CD14-positive monocyte (primary cell): Measurements from ENCODE around the gene OSMR. TPM values are rescaled to one million over a fixed set of nuclear protein-coding genes. Genes with fewer than 3 reads are reported as not detected.

Experiments used
- DNase-seq, 3 donors: peaks; one replicate each; pipeline ENCODE4 v3.0.0-alpha.2; 2011 to 2022
- H2AFZ ChIP-seq: 2 replicates; pipeline ENCODE4 v1.6.0; 2012; ENCODE audit warnings: mild to moderate bottlenecking, low read depth, low read length, inconsistent platforms; ENCODE audit not compliant: insufficient read depth, poor library complexity, severe bottlenecking
- H3K27ac ChIP-seq, 2 donors: 1 replicate in 1 of 2; 2 replicates in 1 of 2; pipeline ENCODE4 v1.5.1; 2012 to 2013; ENCODE audit warnings: low read length in 2 of 2, control low read depth in 1 of 2, inconsistent platforms in 1 of 2, low read depth in 1 of 2, mild to moderate bottlenecking in 1 of 2
- H3K27me3 ChIP-seq, 2 donors: one replicate each; pipeline versions ENCODE4 v1.6.0 to v1.6.1; 2011 to 2013; ENCODE audit warnings: low read length in 2 of 2; ENCODE audit not compliant: control insufficient read depth in 2 of 2, insufficient read depth in 2 of 2
- H3K36me3 ChIP-seq, 2 donors: replicated peaks in 1 of 2; 1 replicate in 1 of 2; 2 replicates in 1 of 2; pipeline versions ENCODE4 v1.5.1 to v1.6.1; 2012 to 2013; ENCODE audit warnings: low read length in 2 of 2, control low read depth in 1 of 2, inconsistent platforms in 1 of 2, mild to moderate bottlenecking in 1 of 2; ENCODE audit not compliant: insufficient read depth in 2 of 2, control insufficient read depth in 1 of 2
- H3K4me1 ChIP-seq, 2 donors: 1 replicate in 1 of 2; 2 replicates in 1 of 2; pipeline versions ENCODE4 v1.5.1 to v1.6.1; 2012 to 2013; ENCODE audit warnings: low read length in 2 of 2, control low read depth in 1 of 2, inconsistent platforms in 1 of 2, mild to moderate bottlenecking in 1 of 2, moderate library complexity in 1 of 2; ENCODE audit not compliant: insufficient read depth in 2 of 2, control insufficient read depth in 1 of 2
- H3K4me2 ChIP-seq: replicated peaks from 2 replicates; pipeline ENCODE3; 2012; ENCODE audit warnings: low read length, moderate library complexity, mild to moderate bottlenecking; ENCODE audit not compliant: poor library complexity, severe bottlenecking; ENCODE audit errors: extremely low read depth
- H3K4me3 ChIP-seq, 3 experiments: fragments of 200-600 bp in 1 of 3; sonication (generic) in 1 of 3; replicated peaks in 1 of 3; 1 replicate in 2 of 3; 2 replicates in 1 of 3; pipeline ENCODE4 v1.5.1; 2011 to 2013; ENCODE audit warnings: low read length in 3 of 3, mild to moderate bottlenecking in 3 of 3, control low read depth in 2 of 3, low read depth in 2 of 3, inconsistent platforms in 1 of 3, moderate library complexity in 1 of 3
- H3K79me2 ChIP-seq: 2 replicates; pipeline ENCODE4 v1.6.0; 2012; ENCODE audit warnings: mild to moderate bottlenecking, control low read depth, inconsistent platforms, low read length, moderate library complexity; ENCODE audit not compliant: insufficient read depth
- H3K9ac ChIP-seq: 2 replicates; pipeline ENCODE4 v1.6.0; 2017; ENCODE audit warnings: low read length, mild to moderate bottlenecking; ENCODE audit not compliant: insufficient read depth, poor library complexity, severe bottlenecking
- H3K9me3 ChIP-seq, 2 donors: replicated peaks in 1 of 2; 1 replicate in 1 of 2; 2 replicates in 1 of 2; pipeline versions ENCODE4 v1.5.1 to v1.6.1; 2012 to 2013; ENCODE audit warnings: low read length in 2 of 2, control low read depth in 1 of 2; ENCODE audit not compliant: control insufficient read depth in 1 of 2, insufficient read depth in 1 of 2
- H4K20me1 ChIP-seq: 2 replicates; pipeline ENCODE4 v1.6.0; 2012; ENCODE audit warnings: mild to moderate bottlenecking, low read length, control low read depth, moderate library complexity; ENCODE audit not compliant: insufficient read depth
- H3K27ac Mint-ChIP-seq, 7 donors: one replicate each; pipeline ENCODE4 v1.8.0; 2020; ENCODE audit warnings: mild to moderate bottlenecking in 7 of 7, mixed read lengths in 7 of 7, moderate library complexity in 6 of 7, inconsistent platforms in 2 of 7
- H3K27me3 Mint-ChIP-seq, 3 donors: one replicate each; pipeline ENCODE4 v1.8.0; 2021 to 2022; ENCODE audit warnings: low read depth in 3 of 3, mild to moderate bottlenecking in 3 of 3, mixed read lengths in 3 of 3, moderate library complexity in 3 of 3, inconsistent platforms in 1 of 3
- H3K36me3 Mint-ChIP-seq, 2 donors: one replicate each; pipeline ENCODE4 v1.8.0; 2020; ENCODE audit warnings: mixed read lengths in 2 of 2, inconsistent platforms in 1 of 2, mild to moderate bottlenecking in 1 of 2
- H3K4me1 Mint-ChIP-seq: one replicate; pipeline ENCODE4 v1.8.0; 2020; ENCODE audit warnings: mild to moderate bottlenecking, mixed read lengths
- H3K4me3 Mint-ChIP-seq, 2 donors: one replicate each; pipeline ENCODE4 v1.8.0; 2020; ENCODE audit warnings: mild to moderate bottlenecking in 2 of 2, mixed read lengths in 2 of 2, moderate library complexity in 1 of 2
- H3K9me3 Mint-ChIP-seq, 7 donors: one replicate each; pipeline ENCODE4 v1.8.0; 2020 to 2022; ENCODE audit warnings: mixed read lengths in 7 of 7, mild to moderate bottlenecking in 6 of 7, moderate library complexity in 6 of 7, inconsistent platforms in 2 of 7
- WGBS: methylation state at CpG from one replicate; pipeline ENCODE4 v1.1.5; 2013; ENCODE audit warnings: missing lambda C conversion rate; ENCODE audit not compliant: insufficient coverage; 5-methylcytosine and 5-hydroxymethylcytosine counted together
- intact Hi-C, 2 donors: fragments of 100-400 bp; cut with micrococcal nuclease; formaldehyde crosslinking; loops; one replicate each; pipeline versions ENCODE4 v1.15.0 to v1.15.1; 2023
- polyA plus RNA-seq, 3 donors: library from polyadenylated mRNA; depleted of rRNA in 1 of 3; unstranded in 2 of 3; stranded (reverse) in 1 of 3; fragments of 300-500 nt in 2 of 3; fragments of >200 nt in 1 of 3; fragmentation: Illumina TruSeq in 2 of 3; gene quantifications; 1 replicate in 2 of 3; 2 replicates in 1 of 3; pipeline ENCODE4 v1.2.3, GENCODE V29; 2012 to 2021
- TF ChIP-seq, protein P1 (sequence below): fragments of 200-600 bp; IDR thresholded peaks from one replicate; pipeline ENCODE4 v1.8.0; 2022; ENCODE audit warnings: antibody characterized with exemption, mild to moderate bottlenecking

The OSMR gene
- polyA plus RNA-seq, 3 donors, result not detected

- H3K4me3 Mint-ChIP-seq, result no peak overlapping the region
- no peak overlapping the region for H3K27ac Mint-ChIP-seq
- Histone ChIP-seq H3K9ac (no peak overlapping the region), H3K79me2 (no peaks in the 10 kb centered on the region), H4K20me1 (no peaks in the 10 kb centered on the region), H3K4me2 (no peak overlapping the region), H3K36me3 (peaks cover 87 to 98% of the 10 kb centered on the region in 2 donors), H3K27ac (no peak overlapping the region), H3K9me3 (no peaks in the 10 kb centered on the region), H3K4me1 (no peaks in the 10 kb centered on the region), H2AFZ (no peak overlapping the region), H3K4me3 (no peak overlapping the region), H3K27me3 (no peaks in the 10 kb centered on the region)
- TF ChIP-seq, protein P1, sequence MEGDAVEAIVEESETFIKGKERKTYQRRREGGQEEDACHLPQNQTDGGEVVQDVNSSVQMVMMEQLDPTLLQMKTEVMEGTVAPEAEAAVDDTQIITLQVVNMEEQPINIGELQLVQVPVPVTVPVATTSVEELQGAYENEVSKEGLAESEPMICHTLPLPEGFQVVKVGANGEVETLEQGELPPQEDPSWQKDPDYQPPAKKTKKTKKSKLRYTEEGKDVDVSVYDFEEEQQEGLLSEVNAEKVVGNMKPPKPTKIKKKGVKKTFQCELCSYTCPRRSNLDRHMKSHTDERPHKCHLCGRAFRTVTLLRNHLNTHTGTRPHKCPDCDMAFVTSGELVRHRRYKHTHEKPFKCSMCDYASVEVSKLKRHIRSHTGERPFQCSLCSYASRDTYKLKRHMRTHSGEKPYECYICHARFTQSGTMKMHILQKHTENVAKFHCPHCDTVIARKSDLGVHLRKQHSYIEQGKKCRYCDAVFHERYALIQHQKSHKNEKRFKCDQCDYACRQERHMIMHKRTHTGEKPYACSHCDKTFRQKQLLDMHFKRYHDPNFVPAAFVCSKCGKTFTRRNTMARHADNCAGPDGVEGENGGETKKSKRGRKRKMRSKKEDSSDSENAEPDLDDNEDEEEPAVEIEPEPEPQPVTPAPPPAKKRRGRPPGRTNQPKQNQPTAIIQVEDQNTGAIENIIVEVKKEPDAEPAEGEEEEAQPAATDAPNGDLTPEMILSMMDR, result no peak
- no peaks in the 10 kb centered on the region for H3K4me1 Mint-ChIP-seq
- no peak for DNase-seq
- no CpG with 5 or more reads among the region's 4 CpGs for WGBS
- H3K36me3 Mint-ChIP-seq, result peaks cover 56 to 70% of the 10 kb centered on the region in 2 donors
- H3K9me3 Mint-ChIP-seq, result no peaks in the 10 kb centered on the region
- intact Hi-C loops, result no loop called here
- H3K27me3 Mint-ChIP-seq, result no peaks in the 10 kb centered on the region
These were observed 98.5 kb downstream of the OSMR start for GRCh38 chr5:38944282-38944681.

DNA sequence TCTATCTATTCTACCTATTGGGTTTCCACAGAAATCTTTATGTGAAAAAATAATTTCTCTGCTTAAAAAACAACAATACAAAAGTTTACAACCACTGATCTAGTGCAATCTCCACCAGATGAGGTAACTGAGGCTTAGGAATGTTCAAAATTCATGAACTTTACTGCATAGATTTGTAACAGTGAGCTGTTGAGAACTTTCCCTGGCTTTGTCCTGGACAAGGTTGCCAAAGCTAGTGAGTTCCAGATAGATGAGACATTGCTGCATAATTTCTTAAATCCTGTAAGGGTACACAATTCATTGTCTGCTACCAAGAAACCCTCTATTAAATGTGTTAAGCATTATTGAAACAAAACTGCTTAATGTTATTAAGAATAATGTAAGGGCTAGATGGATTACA lies 102.7 kb downstream of the OSMR start:
- TF ChIP-seq, protein P1, result no peak
- no peak for DNase-seq
- no peaks in the 10 kb centered on the region for H3K9me3 Mint-ChIP-seq
- H3K27ac Mint-ChIP-seq, result no peak overlapping the region
- Histone ChIP-seq H3K79me2 (no peaks in the 10 kb centered on the region), H3K9me3 (no peaks in the 10 kb centered on the region), H3K4me1 (no peaks in the 10 kb centered on the region), H3K27ac (no peak overlapping the region), H3K4me3 (no peak overlapping the region), H3K27me3 (no peaks in the 10 kb centered on the region), H3K4me2 (no peak overlapping the region), H3K9ac (no peak overlapping the region), H3K36me3 (peaks cover 98 to 99% of the 10 kb centered on the region in 2 donors), H4K20me1 (no peaks in the 10 kb centered on the region), H2AFZ (no peak overlapping the region)
- no peak overlapping the region for H3K4me3 Mint-ChIP-seq
- H3K4me1 Mint-ChIP-seq, result no peaks in the 10 kb centered on the region
- intact Hi-C loops, result no loop called here
- no peaks in the 10 kb centered on the region for H3K27me3 Mint-ChIP-seq
- peaks cover 70 to 79% of the 10 kb centered on the region in 2 donors for H3K36me3 Mint-ChIP-seq
